Ovary (tissue), 9 donors: ENCODE measurements around the gene C2CD4B. TPM values are rescaled to one million over a fixed set of nuclear protein-coding genes. Genes with fewer than 3 reads are reported as not detected.

Experiments
- DNase-seq, 5 donors: peaks; one replicate each; pipeline ENCODE4 v3.0.0-alpha.2; 2019 to 2020
- H3K27ac ChIP-seq, 2 donors: fragments of 200-600 bp; one replicate each; pipeline versions ENCODE4 v1.5.1 to v1.8.0; 2019 to 2022
- H3K27me3 ChIP-seq: fragments of 200-600 bp; one replicate; pipeline ENCODE4 v1.8.0; 2022
- H3K36me3 ChIP-seq: fragments of 200-600 bp; sonication (generic); one replicate; pipeline ENCODE4 v1.5.1; 2019
- H3K4me1 ChIP-seq: one replicate; pipeline ENCODE4 v1.8.1; 2013; ENCODE audit warnings: mild to moderate bottlenecking, moderate library complexity; ENCODE audit not compliant: insufficient read depth
- H3K4me3 ChIP-seq: fragments of 200-600 bp; sonication (generic); one replicate; pipeline ENCODE4 v1.5.1; 2017
- H3K9me3 ChIP-seq, 2 donors: fragments of 200-600 bp in 1 of 2; sonication (generic) in 1 of 2; one replicate each; pipeline versions ENCODE4 v1.5.1 to v1.8.1; 2013 to 2019; ENCODE audit warnings: mild to moderate bottlenecking in 1 of 2, moderate library complexity in 1 of 2
- CTCF ChIP-seq, 3 donors: fragments of 450-650 bp in 2 of 3; fragments of 200-600 bp in 1 of 3; IDR thresholded peaks; one replicate each; pipeline versions ENCODE4 v1.5.1 to v1.8.0; 2016 to 2022; ENCODE audit warnings: antibody characterized with exemption in 3 of 3, mild to moderate bottlenecking in 1 of 3
- EP300 ChIP-seq: sonication (generic); formaldehyde crosslinking; IDR thresholded peaks from one replicate; pipeline ENCODE4 v1.6.1; 2017; ENCODE audit warnings: antibody characterized with exemption
- POLR2A ChIP-seq: fragments of 450-650 bp; IDR thresholded peaks from one replicate; pipeline ENCODE4 v1.6.1; 2017; ENCODE audit warnings: antibody characterized with exemption, mild to moderate bottlenecking, moderate library complexity
- WGBS, 3 donors: extraction: QIAGEN DNeasy Blood & Tissue Kit in 1 of 3; methylation state at CpG; one replicate each; pipeline versions ENCODE4 v1.1.5 to v1.1.7; 2013 to 2017; 5-methylcytosine and 5-hydroxymethylcytosine counted together
- intact Hi-C, 4 donors: fragments of 100-400 bp; cut with DNase I; formaldehyde crosslinking; loops; one replicate each; pipeline versions ENCODE4 v1.11.0 to v1.15.1; 2022 to 2023
- polyA plus RNA-seq, 2 donors: library from polyadenylated mRNA; stranded (reverse); fragments of 200-250 nt in 1 of 2; fragments of 350-450 nt in 1 of 2; fragmentation: Illumina TruSeq in 1 of 2; extraction: RNeasy Lipid Tissue Mini Kit (QIAGEN cat#74804) in 1 of 2; gene quantifications; one replicate each; pipeline ENCODE4 v1.2.3, GENCODE V29; 2013 to 2014
- total RNA-seq, 7 donors: library from RNA; depleted of rRNA in 2 of 7; stranded (reverse); fragments of >200 nt in 2 of 7; fragmentation: NEBNext Ultra II Directional in 3 of 7; extraction: Animal tissue kit (Norgen Biotek cat#: 25700) in 3 of 7; gene quantifications; one replicate each; pipeline versions ENCODE4 v1.1.0 to v1.2.4, GENCODE V29; 2016 to 2023
- donor health status: DM: no; HTN: no; CAD: no; lungs with moderate emphysema.
- donor health status: DM: no; HTN: no; CAD: no.
- donor health status: Bipolar disorder and iron deficiency.
- donor health status: DM: yes; HTN: yes; CAD: no.
- donor health status: DM: no; HTN: no; CAD: no.
- donor health status: DM: yes; HTN: yes; CAD: no.

The C2CD4B gene
- total and polyA plus RNA-seq, 9 donors = 0.23 to 7.1 (median 1.5) TPM; not detected in 1

- H3K36me3 ChIP-seq = no peaks in the 10 kb centered on the region
- TF ChIP-seq EP300 (no peak), POLR2A (no peak), CTCF (IDR thresholded peaks at IDR 0.05) (no peak)
- H3K9me3 ChIP-seq = no peaks in the 10 kb centered on the region
- 52 to 70% (median 55%) methylated on average over 3 of the region's 3 CpGs for WGBS, 3 donors
- H3K27me3 ChIP-seq = no peaks in the 10 kb centered on the region
- intact Hi-C loops = no loop called here
- no peak overlapping the region for H3K27ac ChIP-seq
- no peaks in the 10 kb centered on the region for H3K4me1 ChIP-seq
- H3K4me3 ChIP-seq = no peak overlapping the region
- no peak for DNase-seq
These were observed 38.7 kb downstream of the C2CD4B start for GRCh38 chr15:62126364-62126763.

GRCh38 chr15:62125773-62126172 is 39.3 kb downstream of the C2CD4B start:
- intact Hi-C loops = no loop called here
- no peak for DNase-seq
- WGBS, 3 donors = 7 to 16% (median 12%) methylated on average over 2 of the region's 2 CpGs

GRCh38 chr15:62124973-62125303 is 40.1 kb downstream of the C2CD4B start:
- DNase-seq = no peak
- 59 to 65% (median 62%) methylated on average over 2 of the region's 2 CpGs for WGBS, 3 donors
- no peak overlapping the region for H3K27ac ChIP-seq
- intact Hi-C loops = no loop called here
- TF ChIP-seq EP300 (no peak), CTCF (IDR thresholded peaks at IDR 0.05) (no peak), POLR2A (no peak)
- H3K4me1 ChIP-seq = no peaks in the 10 kb centered on the region
- H3K9me3 ChIP-seq = no peaks in the 10 kb centered on the region
- H3K27me3 ChIP-seq = no peaks in the 10 kb centered on the region
- no peaks in the 10 kb centered on the region for H3K36me3 ChIP-seq
- no peak overlapping the region for H3K4me3 ChIP-seq

More at GRCh38 chr15:62125773-62126172, 39.3 kb downstream of the C2CD4B start:
- TF ChIP-seq POLR2A (no peak), EP300 (no peak), CTCF (IDR thresholded peaks at IDR 0.05) (no peak)
- Histone ChIP-seq H3K27ac (no peak overlapping the region), H3K36me3 (no peaks in the 10 kb centered on the region), H3K4me1 (no peaks in the 10 kb centered on the region), H3K9me3 (no peaks in the 10 kb centered on the region), H3K4me3 (no peak overlapping the region), H3K27me3 (no peaks in the 10 kb centered on the region)

GRCh38 chr15:62124176-62124972 is 40.7 kb downstream of the C2CD4B start:
- H3K27ac ChIP-seq = no peak overlapping the region
- WGBS, 3 donors = 6 to 23% (median 9%) methylated on average over 6 of the region's 6 CpGs
- intact Hi-C loops = no loop called here
- no peaks in the 10 kb centered on the region for H3K36me3 ChIP-seq
- TF ChIP-seq POLR2A (no peak), CTCF (IDR thresholded peaks at IDR 0.05) (no peak), EP300 (no peak)
- no peaks in the 10 kb centered on the region for H3K27me3 ChIP-seq
- no peak for DNase-seq
- no peaks in the 10 kb centered on the region for H3K4me1 ChIP-seq
- no peak overlapping the region for H3K4me3 ChIP-seq
- H3K9me3 ChIP-seq = no peaks in the 10 kb centered on the region
